Naive thymus-derived CD4-positive, alpha-beta T cell (primary cell): ENCODE results near the gene STAMBP. TPM values are rescaled to one million over a fixed set of nuclear protein-coding genes. Genes with fewer than 3 reads are reported as not detected.

Source experiments
- ATAC-seq: fragments of 150-1000 bp; cut with Tn5 transposase; 2 replicates; pipeline ENCODE4 v1.10.0; 2021; ENCODE audit warnings: mild to moderate bottlenecking, moderate library complexity
- CTCF ChIA-PET: fragments of 350-600 bp; sonication (Branson Sonifier 250); formaldehyde crosslinking; loops from one replicate; lab custom pipeline; 2021; ENCODE audit warnings: antibody characterized with exemption; lab: Charles Lee
- POLR2A ChIA-PET: fragments of 350-600 bp; sonication (Branson Sonifier 250); formaldehyde crosslinking; loops from one replicate; lab custom pipeline; 2021; ENCODE audit warnings: antibody characterized with exemption, inconsistent platforms; lab: Charles Lee
- DNase-seq, 9 donors: peaks; one replicate each; pipeline versions ENCODE4 v3.0.0 to v3.0.0-alpha.2; 2020 to 2022; ENCODE audit warnings: mixed read lengths in 1 of 9
- H3K27ac ChIP-seq: one replicate; pipeline ENCODE4 v1.7.0; 2013; ENCODE audit warnings: mild to moderate bottlenecking, low read depth, low read length, moderate library complexity
- H3K27me3 ChIP-seq, 2 donors: one replicate each; pipeline ENCODE4 v1.7.0; 2013; ENCODE audit warnings: low read length in 2 of 2, mild to moderate bottlenecking in 2 of 2, moderate library complexity in 2 of 2; ENCODE audit not compliant: control insufficient read depth in 2 of 2, insufficient read depth in 2 of 2
- H3K36me3 ChIP-seq, 3 experiments: 1 replicate in 2 of 3; 2 replicates in 1 of 3; pipeline ENCODE4 v1.7.0; 2013; ENCODE audit warnings: low read length in 3 of 3, mild to moderate bottlenecking in 3 of 3, moderate library complexity in 1 of 3; ENCODE audit not compliant: insufficient read depth in 3 of 3, control insufficient read depth in 2 of 3
- H3K4me1 ChIP-seq, 2 donors: one replicate each; pipeline ENCODE4 v1.7.0; 2013; ENCODE audit warnings: low read length in 2 of 2, mild to moderate bottlenecking in 2 of 2, moderate library complexity in 1 of 2; ENCODE audit not compliant: control insufficient read depth in 2 of 2, insufficient read depth in 2 of 2
- H3K4me3 ChIP-seq: 2 replicates; pipeline ENCODE4 v1.7.0; 2013; ENCODE audit warnings: mild to moderate bottlenecking, low read length
- H3K9me3 ChIP-seq, 3 experiments: 1 replicate in 2 of 3; 2 replicates in 1 of 3; pipeline ENCODE4 v1.7.0; 2013; ENCODE audit warnings: low read length in 3 of 3; ENCODE audit not compliant: control insufficient read depth in 2 of 3
- H3K27ac Mint-ChIP-seq, 9 donors: one replicate each; pipeline ENCODE4 v1.8.0; 2020 to 2022; ENCODE audit warnings: mixed read lengths in 9 of 9, mild to moderate bottlenecking in 8 of 9, moderate library complexity in 5 of 9, inconsistent platforms in 2 of 9
- H3K27me3 Mint-ChIP-seq, 5 donors: one replicate each; pipeline ENCODE4 v1.8.0; 2021 to 2022; ENCODE audit warnings: mixed read lengths in 5 of 5, mild to moderate bottlenecking in 1 of 5
- H3K36me3 Mint-ChIP-seq, 5 donors: one replicate each; pipeline ENCODE4 v1.8.0; 2020 to 2022; ENCODE audit warnings: mixed read lengths in 5 of 5, mild to moderate bottlenecking in 3 of 5, inconsistent platforms in 1 of 5
- H3K4me1 Mint-ChIP-seq, 7 donors: one replicate each; pipeline ENCODE4 v1.8.0; 2020 to 2022; ENCODE audit warnings: mixed read lengths in 7 of 7, mild to moderate bottlenecking in 3 of 7, inconsistent platforms in 1 of 7
- H3K4me3 Mint-ChIP-seq, 10 donors: one replicate each; pipeline ENCODE4 v1.8.0; 2020 to 2022; ENCODE audit warnings: mild to moderate bottlenecking in 10 of 10, mixed read lengths in 10 of 10, moderate library complexity in 6 of 10, inconsistent platforms in 2 of 10
- H3K9me3 Mint-ChIP-seq, 11 donors: one replicate each; pipeline ENCODE4 v1.8.0; 2020 to 2022; ENCODE audit warnings: mixed read lengths in 11 of 11, mild to moderate bottlenecking in 4 of 11, inconsistent platforms in 1 of 11, moderate library complexity in 1 of 11
- intact Hi-C, 2 donors: fragments of 100-400 bp; cut with micrococcal nuclease; formaldehyde crosslinking; loops; one replicate each; pipeline ENCODE4 v1.15.1; 2023
- polyA plus RNA-seq, 2 donors: library from polyadenylated mRNA; unstranded; fragments of 300-500 nt; fragmentation: Illumina TruSeq; gene quantifications; one replicate each; pipeline ENCODE4 v1.2.3, GENCODE V29; 2021
- total RNA-seq, 6 experiments: library from RNA in 5 of 6; stranded (reverse) in 5 of 6; gene quantifications; 1 replicate in 5 of 6; 2 replicates in 1 of 6; pipeline ENCODE4 v1.2.3 and lab custom pipeline; 2021 to 2026

The STAMBP gene
- total and polyA plus RNA-seq, 7 experiments from 2014 or later, result 22.2 to 44.5 (median 37.5) TPM

DNA sequence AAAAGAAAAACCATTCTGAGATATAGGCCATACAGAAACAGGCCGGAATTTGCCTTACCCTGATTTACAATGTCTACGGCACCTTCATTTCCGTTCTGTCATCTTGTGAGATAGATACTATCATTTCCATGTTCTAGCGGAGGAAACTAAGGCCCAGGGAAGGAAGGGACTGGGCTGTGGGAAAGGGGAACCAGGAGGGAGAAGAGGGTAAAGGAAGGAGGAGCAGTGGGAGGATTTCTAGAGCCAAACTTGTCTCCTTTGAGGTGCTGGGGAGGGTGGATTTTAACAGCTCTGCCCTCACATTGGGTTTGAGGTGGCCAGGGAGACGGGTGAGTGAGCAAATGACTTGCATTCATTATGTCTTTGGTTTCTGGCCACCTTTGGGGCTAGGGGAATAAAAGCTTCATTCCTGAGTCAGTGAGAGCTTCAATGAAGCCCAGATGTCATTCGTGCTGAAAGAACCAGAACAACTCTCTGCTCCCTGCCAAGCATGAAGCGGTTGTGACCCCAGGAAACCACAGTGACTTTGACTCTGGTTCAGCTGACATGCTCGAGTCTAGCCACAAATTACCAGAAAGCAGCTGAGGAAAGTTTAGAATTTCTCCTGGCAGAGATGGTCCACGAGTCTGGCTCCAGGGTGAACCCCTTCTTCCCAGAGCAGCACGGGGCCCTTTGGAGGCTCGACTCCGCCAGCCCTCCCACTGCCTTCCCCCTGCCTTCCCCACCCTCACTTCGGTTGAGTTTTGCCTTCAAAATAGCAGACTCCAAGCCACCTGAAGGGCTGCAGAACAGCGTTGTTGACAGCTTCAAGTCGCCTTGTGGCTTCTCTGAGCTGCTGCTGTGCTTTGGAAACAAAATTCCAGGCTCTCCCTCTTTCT lies 67.8 kb downstream of the STAMBP start:
- no peak overlapping the region for H3K4me3 ChIP-seq
- Mint-ChIP-seq H3K4me1 (peaks cover 14 to 50% (median 37%) of the 10 kb centered on the region in 7 donors), H3K36me3 (no peaks in the 10 kb centered on the region), H3K4me3 (peak overlapping the region; percentile 57 to 90 (median 74)), H3K27me3 (no peaks in the 10 kb centered on the region), H3K9me3 (no peaks in the 10 kb centered on the region), H3K27ac (peak overlapping the region; percentile 74 to 96 (median 91))
- peak in 8 of 9 donors; percentile 22 to 52 (median 37) for DNase-seq
- H3K27me3 ChIP-seq, result no peaks in the 10 kb centered on the region
- no peaks in the 10 kb centered on the region for H3K36me3 ChIP-seq
- CTCF ChIA-PET, result interaction anchor here (0.7 kb wide), 1 partner anchor 135 kb away, joined by 3 read pairs; no protein-coding TSS in a partner anchor
- POLR2A ChIA-PET, result interaction anchor here (1.0 kb wide), 2 partner anchors 30 to 53 kb away, joined by 3 to 4 read pairs; partner anchors contain the start of gene DGUOK
- intact Hi-C loops, result loop anchor here in 1 of 2 donors (5.0 kb wide), 1 partner anchor 34 kb away; no protein-coding TSS in a partner anchor
- no peaks in the 10 kb centered on the region for H3K9me3 ChIP-seq
- H3K27ac ChIP-seq, result peak overlapping the region; percentile 65
- peaks cover 0 to 13% of the 10 kb centered on the region in 2 donors for H3K4me1 ChIP-seq
- peak; percentile 81 for ATAC-seq

DNA sequence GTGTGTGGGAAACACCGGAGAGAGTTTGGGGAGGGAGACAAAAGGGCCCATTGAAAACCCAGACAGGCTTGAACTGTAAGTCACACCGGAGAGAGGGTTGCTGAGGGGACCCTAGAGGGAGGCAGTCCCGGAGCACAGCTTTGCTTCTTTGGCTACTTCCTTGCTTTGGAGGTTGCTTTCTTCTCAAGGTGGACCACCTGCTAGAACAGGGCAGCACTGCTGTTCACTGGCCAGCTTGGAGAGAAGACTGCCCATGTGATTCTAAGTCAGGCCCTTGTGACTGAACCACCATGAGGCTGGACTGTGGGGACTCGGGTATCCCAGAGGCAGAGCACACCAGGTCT lies 68.5 kb downstream of the STAMBP start:
- POLR2A ChIA-PET, result interaction anchor here (1.0 kb wide), 1 partner anchor 52 kb away, joined by 3 read pairs; no protein-coding TSS in a partner anchor
- H3K9me3 ChIP-seq, result no peaks in the 10 kb centered on the region
- H3K27ac Mint-ChIP-seq, result peak overlapping the region; percentile 74 to 96 (median 91)
- peak overlapping the region in 6 of 10 donors; percentile 57 to 90 (median 74) for H3K4me3 Mint-ChIP-seq
- no peaks in the 10 kb centered on the region for H3K36me3 Mint-ChIP-seq
- no peaks in the 10 kb centered on the region for H3K27me3 Mint-ChIP-seq
- peaks cover 14 to 54% (median 40%) of the 10 kb centered on the region in 7 donors for H3K4me1 Mint-ChIP-seq
- H3K27ac ChIP-seq, result peak overlapping the region; percentile 65
- no peaks in the 10 kb centered on the region for H3K9me3 Mint-ChIP-seq
- CTCF ChIA-PET, result interaction anchor here (0.7 kb wide), 1 partner anchor 135 kb away, joined by 3 read pairs; no protein-coding TSS in a partner anchor
- H3K27me3 ChIP-seq, result no peaks in the 10 kb centered on the region
- no peak for ATAC-seq
- no peak overlapping the region for H3K4me3 ChIP-seq
- no peaks in the 10 kb centered on the region for H3K36me3 ChIP-seq
- DNase-seq, result no peak
- peaks cover 0 to 13% of the 10 kb centered on the region in 2 donors for H3K4me1 ChIP-seq
- intact Hi-C loops, result loop anchor here in 1 of 2 donors (5.0 kb wide), 1 partner anchor 35 kb away; no protein-coding TSS in a partner anchor

DNA sequence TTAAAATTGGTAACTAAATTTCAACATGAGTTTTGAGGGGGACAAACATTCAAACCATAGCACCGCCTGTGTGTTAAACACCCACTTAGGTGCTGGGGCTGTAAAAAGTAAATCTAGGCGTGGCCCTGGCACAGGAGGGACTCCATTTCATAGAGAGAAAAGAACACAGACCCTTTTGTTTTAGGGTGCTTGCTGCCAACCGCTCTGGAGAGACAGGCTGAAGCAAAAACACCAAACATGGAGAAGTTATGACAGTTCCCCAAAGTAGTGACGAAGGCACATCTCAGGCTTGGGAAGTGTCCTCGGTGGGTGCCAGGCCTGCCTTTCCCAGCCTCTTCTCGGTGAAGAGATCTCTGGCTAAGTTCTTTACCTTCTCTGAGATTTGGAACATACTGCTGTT lies 69.2 kb downstream of the STAMBP start:
- Histone ChIP-seq H3K36me3 (no peaks in the 10 kb centered on the region), H3K4me3 (no peak overlapping the region), H3K4me1 (peaks cover 0 to 13% of the 10 kb centered on the region in 2 donors), H3K9me3 (no peaks in the 10 kb centered on the region), H3K27ac (no peak overlapping the region), H3K27me3 (no peaks in the 10 kb centered on the region)
- Mint-ChIP-seq H3K4me3 (no peak overlapping the region), H3K27ac (peak overlapping the region in 1 of 9 donors; percentile 90), H3K36me3 (no peaks in the 10 kb centered on the region), H3K27me3 (peaks cover 0 to 4% (median 0%) of the 10 kb centered on the region in 5 donors), H3K4me1 (peaks cover 14 to 58% (median 44%) of the 10 kb centered on the region in 7 donors), H3K9me3 (no peaks in the 10 kb centered on the region)
- no peak for ATAC-seq
- POLR2A ChIA-PET, result interaction anchor here (1.0 kb wide), 1 partner anchor 51 kb away, joined by 3 read pairs; no protein-coding TSS in a partner anchor
- intact Hi-C loops, result loop anchor here in 1 of 2 donors (5.0 kb wide), 1 partner anchor 36 kb away; no protein-coding TSS in a partner anchor
- no peak for DNase-seq
- CTCF ChIA-PET, result interaction anchor here (1.3 kb wide), 1 partner anchor 10 kb away, joined by 3 read pairs; no protein-coding TSS in a partner anchor

DNA sequence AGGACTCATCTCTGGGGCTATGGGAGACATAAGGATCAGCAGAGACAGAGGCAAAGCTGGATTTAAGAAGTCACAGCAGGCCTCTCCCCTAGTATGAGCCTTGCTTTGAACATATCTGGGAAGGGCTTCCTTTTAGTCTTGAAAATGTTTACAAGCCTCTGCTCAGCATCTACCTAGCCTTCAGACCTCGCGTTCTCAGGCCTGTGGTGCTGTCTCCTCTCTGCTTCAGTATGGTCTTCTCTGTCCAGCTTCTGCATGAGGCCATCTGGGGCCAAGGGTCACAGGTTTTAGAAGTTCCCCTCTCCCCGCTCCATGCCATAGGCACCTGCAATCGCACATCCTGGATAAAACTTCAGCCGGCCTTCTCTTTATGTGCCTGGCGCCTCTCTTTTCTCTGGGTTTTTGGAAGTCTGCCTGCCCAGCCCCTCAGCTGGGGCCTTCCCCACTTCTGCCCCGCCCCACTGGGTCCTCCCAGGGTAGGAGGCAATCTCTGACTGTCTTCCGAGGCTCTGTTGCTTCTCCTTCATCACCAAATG lies 71.1 kb downstream of the STAMBP start:
- H3K27ac ChIP-seq, result no peak overlapping the region
- no peak for ATAC-seq
- H3K9me3 Mint-ChIP-seq, result no peaks in the 10 kb centered on the region
- no peaks in the 10 kb centered on the region for H3K27me3 ChIP-seq
- H3K4me3 ChIP-seq, result no peak overlapping the region
- CTCF ChIA-PET, result no interaction called here
- H3K4me3 Mint-ChIP-seq, result no peak overlapping the region
- no peaks in the 10 kb centered on the region for H3K9me3 ChIP-seq
- intact Hi-C loops, result loop anchor here in 1 of 2 donors (5.0 kb wide), 1 partner anchor 38 kb away; no protein-coding TSS in a partner anchor
- no peak overlapping the region for H3K27ac Mint-ChIP-seq
- no peak for DNase-seq
- POLR2A ChIA-PET, result no interaction called here
- no peaks in the 10 kb centered on the region for H3K36me3 Mint-ChIP-seq
- peaks cover 0 to 13% of the 10 kb centered on the region in 2 donors for H3K4me1 ChIP-seq
- H3K4me1 Mint-ChIP-seq, result peaks cover 11 to 43% (median 34%) of the 10 kb centered on the region in 7 donors
- H3K27me3 Mint-ChIP-seq, result peaks cover 0 to 4% (median 0%) of the 10 kb centered on the region in 5 donors
- H3K36me3 ChIP-seq, result no peaks in the 10 kb centered on the region

DNA sequence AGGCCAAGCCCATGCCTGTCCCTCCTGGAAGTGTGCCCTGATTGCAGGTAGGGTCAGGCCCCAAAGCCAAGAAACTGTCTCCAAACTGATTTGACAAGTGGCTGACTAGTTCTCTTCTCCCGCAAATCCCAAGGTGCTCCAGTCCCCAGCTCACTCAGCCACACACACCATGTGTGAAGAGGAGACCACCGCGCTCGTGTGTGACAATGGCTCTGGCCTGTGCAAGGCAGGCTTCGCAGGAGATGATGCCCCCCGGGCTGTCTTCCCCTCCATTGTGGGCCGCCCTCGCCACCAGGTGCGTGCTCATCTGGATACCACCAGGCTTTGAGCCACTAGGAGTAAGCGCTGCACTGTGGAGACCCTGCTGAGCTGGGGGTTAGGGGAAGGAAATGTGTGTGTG lies 72.4 kb downstream of the STAMBP start:
- intact Hi-C loops, result no loop called here
- POLR2A ChIA-PET, result no interaction called here
- H3K36me3 Mint-ChIP-seq, result no peaks in the 10 kb centered on the region

DNA sequence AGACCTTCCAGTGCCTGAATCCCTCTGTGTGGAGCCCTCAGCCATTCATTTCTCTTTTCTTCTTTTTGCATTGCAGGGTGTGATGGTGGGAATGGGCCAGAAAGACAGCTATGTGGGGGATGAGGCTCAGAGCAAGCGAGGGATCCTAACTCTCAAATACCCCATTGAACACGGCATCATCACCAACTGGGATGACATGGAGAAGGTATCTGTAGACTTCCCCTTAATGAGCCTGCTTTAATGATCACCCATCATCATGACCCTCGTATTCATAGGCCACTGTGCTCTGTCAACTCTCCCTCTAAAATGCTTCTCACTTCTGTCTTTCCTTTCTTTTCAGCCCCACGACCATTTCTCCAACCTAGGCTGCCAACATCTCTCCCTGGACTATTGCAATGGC lies 73.5 kb downstream of the STAMBP start:
- peaks cover 5 to 19% (median 16%) of the 10 kb centered on the region in 7 donors for H3K4me1 Mint-ChIP-seq
- Histone ChIP-seq H3K36me3 (no peaks in the 10 kb centered on the region), H3K4me3 (no peak overlapping the region), H3K27ac (no peak overlapping the region), H3K9me3 (no peaks in the 10 kb centered on the region), H3K27me3 (no peaks in the 10 kb centered on the region), H3K4me1 (peaks cover 0 to 3% of the 10 kb centered on the region in 2 donors)
- no peak overlapping the region for H3K4me3 Mint-ChIP-seq
- peak overlapping the region in 2 of 9 donors; percentile 2 to 36 for H3K27ac Mint-ChIP-seq
- POLR2A ChIA-PET, result interaction anchor here (1.0 to 1.3 kb wide), 2 partner anchors 8 to 9 kb away, joined by 3 to 4 read pairs; no protein-coding TSS in a partner anchor
- DNase-seq (no peak), ATAC-seq (no peak)
- CTCF ChIA-PET, result no interaction called here
- H3K27me3 Mint-ChIP-seq, result peaks cover 0 to 4% (median 0%) of the 10 kb centered on the region in 5 donors
- H3K36me3 Mint-ChIP-seq, result no peaks in the 10 kb centered on the region
- no peaks in the 10 kb centered on the region for H3K9me3 Mint-ChIP-seq
- intact Hi-C loops, result no loop called here

More for the DNA sequence above, 72.4 kb downstream of the STAMBP start:
- no peaks in the 10 kb centered on the region for H3K9me3 Mint-ChIP-seq
- no peak overlapping the region for H3K4me3 Mint-ChIP-seq
- ATAC-seq (no peak), DNase-seq (no peak)
- Histone ChIP-seq H3K4me3 (no peak overlapping the region), H3K9me3 (no peaks in the 10 kb centered on the region), H3K27ac (no peak overlapping the region), H3K36me3 (no peaks in the 10 kb centered on the region), H3K4me1 (peaks cover 0 to 13% of the 10 kb centered on the region in 2 donors), H3K27me3 (no peaks in the 10 kb centered on the region)
- H3K27ac Mint-ChIP-seq, result no peak overlapping the region
- CTCF ChIA-PET, result no interaction called here
- peaks cover 0 to 4% (median 0%) of the 10 kb centered on the region in 5 donors for H3K27me3 Mint-ChIP-seq
- peaks cover 10 to 30% (median 25%) of the 10 kb centered on the region in 7 donors for H3K4me1 Mint-ChIP-seq
